H1 (cell line): ENCODE measurements around the gene GGN. TPM values are rescaled to one million over a fixed set of nuclear protein-coding genes. Genes with fewer than 3 reads are reported as not detected.
A peak's percentile ranks its signal among the peaks of the same experiment; 100 is the strongest.

Source experiments
- CTCF ChIA-PET: fragments of 300-600 bp; sonication (Branson Sonifier 250); formaldehyde crosslinking; loops from one replicate; lab custom pipeline; 2021; ENCODE audit not compliant: partially characterized antibody; lab: Charles Lee
- POLR2A ChIA-PET: fragments of 300-600 bp; sonication (Branson Sonifier 250); formaldehyde crosslinking; loops from one replicate; lab custom pipeline; 2021; ENCODE audit warnings: inconsistent platforms; ENCODE audit not compliant: partially characterized antibody; lab: Charles Lee
- DNase-seq, 2 experiments: peaks; one replicate each; pipeline versions ENCODE4 v3.0.0 to v3.0.0-alpha.2; 2010 to 2022; ENCODE audit warnings: low spot score in 2 of 2, low read depth in 1 of 2, mixed read lengths in 1 of 2
- FAIRE-seq: peaks from 2 replicates; lab custom pipeline; 2011; peaks lifted over from hg19 to GRCh38; lab: Jason Lieb, UNC
- H2AFZ ChIP-seq: 2 replicates; pipeline ENCODE4 v1.8.1; 2012; ENCODE audit warnings: low read length, inconsistent platforms
- H2AK5ac ChIP-seq: 2 replicates; pipeline ENCODE4 v1.6.1; 2013; ENCODE audit warnings: low read depth, low read length
- H2BK120ac ChIP-seq: replicated peaks from 2 replicates; pipeline ENCODE3; 2013; ENCODE audit warnings: low read depth, low read length, inconsistent platforms
- H2BK12ac ChIP-seq: 2 replicates; pipeline ENCODE4 v1.6.1; 2013; ENCODE audit warnings: low read depth, low read length
- H2BK15ac ChIP-seq: 2 replicates; pipeline ENCODE4 v1.6.1; 2013; ENCODE audit warnings: low read length
- H2BK20ac ChIP-seq: 2 replicates; pipeline ENCODE4 v1.6.1; 2013; ENCODE audit warnings: low read length
- H2BK5ac ChIP-seq: 2 replicates; pipeline ENCODE4 v1.6.1; 2013; ENCODE audit warnings: low read depth, low read length
- H3K14ac ChIP-seq: 2 replicates; pipeline ENCODE4 v1.6.1; 2013; ENCODE audit warnings: inconsistent platforms; ENCODE audit not compliant: insufficient read length
- H3K18ac ChIP-seq: 2 replicates; pipeline ENCODE4 v1.6.1; 2013; ENCODE audit warnings: low read length; ENCODE audit errors: extremely low read depth
- H3K23ac ChIP-seq: 2 replicates; pipeline ENCODE4 v1.6.1; 2013; ENCODE audit warnings: inconsistent platforms; ENCODE audit not compliant: insufficient read length
- H3K23me2 ChIP-seq: 2 replicates; pipeline ENCODE4 v1.6.1; 2013; ENCODE audit warnings: low read depth, low read length
- H3K27ac ChIP-seq: 2 replicates; pipeline ENCODE4 v1.6.1; 2011; ENCODE audit warnings: low read depth, low read length, inconsistent platforms
- H3K27me3 ChIP-seq, 4 experiments: replicated peaks in 1 of 4; 1 replicate in 1 of 4; 2 replicates in 3 of 4; pipeline versions ENCODE4 v1.6.1 to v1.8.1; 2011 to 2013; ENCODE audit warnings: low read length in 3 of 4, mild to moderate bottlenecking in 3 of 4, inconsistent platforms in 2 of 4, mixed read lengths in 2 of 4, moderate library complexity in 1 of 4; ENCODE audit not compliant: control insufficient read depth in 3 of 4, insufficient read depth in 3 of 4; ENCODE audit errors: extremely low read depth in 1 of 4
- H3K36me3 ChIP-seq, 4 experiments: 2 replicates each; pipeline versions ENCODE4 v1.6.1 to v1.8.1; 2011 to 2013; ENCODE audit warnings: mild to moderate bottlenecking in 4 of 4, low read length in 3 of 4, moderate library complexity in 2 of 4, control low read depth in 1 of 4, inconsistent platforms in 1 of 4; ENCODE audit not compliant: insufficient read depth in 4 of 4, control insufficient read depth in 2 of 4
- H3K4ac ChIP-seq: replicated peaks from 2 replicates; pipeline ENCODE3; 2013; ENCODE audit warnings: low read length, low read depth, mixed read lengths, inconsistent platforms; ENCODE audit not compliant: insufficient read length
- H3K4me1 ChIP-seq, 4 experiments: replicated peaks in 1 of 4; 1 replicate in 1 of 4; 2 replicates in 3 of 4; pipeline versions ENCODE4 v1.6.1 to v1.8.1; 2011 to 2013; ENCODE audit warnings: low read length in 3 of 4, inconsistent platforms in 2 of 4, mixed read lengths in 1 of 4; ENCODE audit not compliant: insufficient read depth in 4 of 4, control insufficient read depth in 3 of 4
- H3K4me2 ChIP-seq, 2 experiments: 2 replicates each; pipeline versions ENCODE4 v1.6.1 to v1.8.1; 2011 to 2013; ENCODE audit warnings: low read depth in 2 of 2, low read length in 2 of 2, control low read depth in 1 of 2, inconsistent platforms in 1 of 2, mild to moderate bottlenecking in 1 of 2; ENCODE audit not compliant: insufficient read depth in 1 of 2
- H3K4me3 ChIP-seq, 4 experiments: fragments of 200-600, 300-600 bp in 1 of 4; sonication (generic), shearing (Covaris generic), sonication (Bioruptor Twin) in 1 of 4; 2 replicates each; pipeline versions ENCODE4 v1.5.1 to v1.8.1; 2011 to 2016; ENCODE audit warnings: low read length in 4 of 4, low read depth in 3 of 4, control low read depth in 2 of 4, inconsistent platforms in 2 of 4, mild to moderate bottlenecking in 2 of 4, mixed read lengths in 1 of 4, moderate library complexity in 1 of 4; ENCODE audit not compliant: insufficient read depth in 2 of 4; ENCODE audit errors: extremely low read depth in 1 of 4
- H3K56ac ChIP-seq: replicated peaks from 2 replicates; pipeline ENCODE3; 2013; ENCODE audit warnings: low read depth, mild to moderate bottlenecking, mixed read lengths, low read length, inconsistent platforms; ENCODE audit not compliant: insufficient read length
- H3K79me1 ChIP-seq: 2 replicates; pipeline ENCODE4 v1.6.1; 2013; ENCODE audit warnings: low read depth, low read length, control low read depth
- H3K79me2 ChIP-seq, 2 experiments: 2 replicates each; pipeline versions ENCODE4 v1.6.1 to v1.8.1; 2012 to 2013; ENCODE audit warnings: low read length in 2 of 2, mild to moderate bottlenecking in 2 of 2, inconsistent platforms in 1 of 2; ENCODE audit not compliant: insufficient read depth in 2 of 2, control insufficient read depth in 1 of 2
- H3K9ac ChIP-seq, 4 experiments: replicated peaks in 1 of 4; 1 replicate in 1 of 4; 2 replicates in 3 of 4; pipeline versions ENCODE4 v1.6.1 to v1.8.1; 2011 to 2013; ENCODE audit warnings: low read depth in 3 of 4, low read length in 3 of 4, control low read depth in 2 of 4, mild to moderate bottlenecking in 2 of 4, moderate library complexity in 2 of 4, inconsistent platforms in 1 of 4; ENCODE audit errors: extremely low read depth in 1 of 4
- H3K9me3 ChIP-seq, 2 experiments: 2 replicates each; pipeline versions ENCODE4 v1.6.1 to v1.8.1; 2012 to 2013; ENCODE audit warnings: mild to moderate bottlenecking in 2 of 2, moderate library complexity in 2 of 2, control low read depth in 1 of 2, inconsistent platforms in 1 of 2, low read depth in 1 of 2, low read length in 1 of 2, mixed read lengths in 1 of 2; ENCODE audit not compliant: insufficient read depth in 2 of 2
- H4K20me1 ChIP-seq, 2 experiments: replicated peaks in 1 of 2; 2 replicates each; pipeline versions ENCODE3 to v1.8.1; 2011 to 2013; ENCODE audit warnings: inconsistent platforms in 2 of 2, low read length in 2 of 2, mild to moderate bottlenecking in 1 of 2; ENCODE audit not compliant: insufficient read depth in 2 of 2, control insufficient read depth in 1 of 2
- H4K5ac ChIP-seq: 2 replicates; pipeline ENCODE4 v1.6.1; 2013; ENCODE audit warnings: low read length, low read depth, mixed read lengths, inconsistent platforms; ENCODE audit not compliant: insufficient read length
- H4K8ac ChIP-seq: 2 replicates; pipeline ENCODE4 v1.8.0; 2013; ENCODE audit warnings: mild to moderate bottlenecking, moderate library complexity, low read length, inconsistent platforms; ENCODE audit not compliant: insufficient read depth; ENCODE audit errors: extremely low read depth
- H4K91ac ChIP-seq: replicated peaks from 2 replicates; pipeline ENCODE3; 2013; ENCODE audit warnings: low read length, mixed read lengths, inconsistent platforms; ENCODE audit not compliant: insufficient read length
- CHD1 ChIP-seq: IDR thresholded peaks from 2 replicates; pipeline ENCODE4 v1.6.1; 2012; ENCODE audit warnings: low read depth, low read length, improper control_type of control experiment
- SUZ12 ChIP-seq: fragments of 200-600 bp; sonication (generic); IDR thresholded peaks from 2 replicates; pipeline ENCODE4 v1.6.1; 2012; ENCODE audit warnings: mild to moderate bottlenecking, inconsistent platforms, low read length, moderate library complexity, mixed read lengths
- TEAD4 ChIP-seq: IDR thresholded peaks from 2 replicates; pipeline ENCODE4 v1.6.1; 2012; ENCODE audit warnings: low read depth, low read length, inconsistent platforms, mixed read lengths
- WGBS, 2 experiments: shearing (Covaris generic) in 1 of 2; methylation state at CpG; one replicate each; pipeline versions ENCODE4 v1.1.6 to v1.1.7; 2013 to 2015; ENCODE audit warnings: low lambda C conversion rate in 2 of 2, mixed read lengths in 2 of 2, inconsistent platforms in 1 of 2, low coverage in 1 of 2, missing lambda C conversion rate in 1 of 2; ENCODE audit not compliant: insufficient replicate concordance in 2 of 2, insufficient coverage in 1 of 2, insufficient read length in 1 of 2; ENCODE audit errors: extremely low coverage in 1 of 2, missing lambda C conversion rate in 1 of 2; 5-methylcytosine and 5-hydroxymethylcytosine counted together
- polyA plus RNA-seq, 7 experiments: library from polyadenylated mRNA; depleted of rRNA in 3 of 7; stranded (reverse) in 5 of 7; unstranded in 2 of 7; fragments of >200 nt in 5 of 7; fragments of 200-250 nt in 2 of 7; gene quantifications; 1 replicate in 5 of 7; 2 replicates in 1 of 7; 4 replicates in 1 of 7; pipeline versions ENCODE4 v1.2.1 to v1.2.3, GENCODE V29; 2011 to 2013; ENCODE audit warnings: missing spikeins in 2 of 7, mixed read lengths in 2 of 7
- total RNA-seq: library from RNA; stranded (reverse); fragmentation: NEBNext Ultra II Directional; extraction: Animal tissue kit (Norgen Biotek cat#: 25700); gene quantifications from 2 replicates; pipeline ENCODE4 v1.2.1, GENCODE V29; 2021

Gene GGN
- total and polyA plus RNA-seq, 2 of the 8 experiments (the other 6 are each of a cell fraction or from before 2014, with no cell fraction given): 0.47 to 1.2 TPM

DNA sequence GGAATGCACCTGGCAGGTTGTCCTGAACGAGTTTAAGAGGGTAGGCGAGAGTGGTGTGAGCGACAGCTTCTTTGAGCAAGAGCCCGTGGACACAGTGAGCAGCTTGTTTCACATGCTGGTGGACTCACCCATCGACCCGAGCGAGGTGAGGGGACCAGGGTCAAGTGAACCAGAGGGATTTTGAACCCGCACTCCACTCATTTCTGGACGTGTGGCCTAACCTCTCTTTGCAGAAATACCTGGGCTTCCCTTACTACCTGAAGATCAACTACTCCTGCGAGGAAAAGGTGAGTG is 50.5 kb downstream of the GGN start:
- peaks cover 12% of the 10 kb centered on the region for H3K23me2 ChIP-seq
- no peak overlapping the region for H3K14ac ChIP-seq
- H3K27ac ChIP-seq: no peak overlapping the region
- FAIRE-seq: no peak
- 65% methylated on average over 10 of the region's 10 CpGs; no CpG with 5 or more reads in 1 of the 2 experiments for WGBS, 2 experiments
- H3K56ac ChIP-seq: peak overlapping the region; percentile 34
- H3K79me1 ChIP-seq: no peaks in the 10 kb centered on the region
- peak overlapping the region; percentile 62 for H4K91ac ChIP-seq
- no peak overlapping the region; the same call in 1 of the 2 replicates for H2BK5ac ChIP-seq
- no peak overlapping the region for H2AK5ac ChIP-seq
- H3K4me3 ChIP-seq: peak overlapping the region; percentile 66 to 86 (median 75)
- no peaks in the 10 kb centered on the region for H3K79me2 ChIP-seq
- H3K36me3 ChIP-seq: no peaks in the 10 kb centered on the region
- H3K18ac ChIP-seq: peak overlapping the region; percentile 75; the same call in 1 of the 2 replicates
- peak overlapping the region; percentile 92 to 96 for H3K4me2 ChIP-seq
- H3K27me3 ChIP-seq: no peaks in the 10 kb centered on the region
- no peak overlapping the region for H4K8ac ChIP-seq
- no peak for TF ChIP-seq CHD1
- peak; percentile 50; the same call in 1 of the 2 replicates for TF ChIP-seq TEAD4
- TF ChIP-seq SUZ12: no peak
- H2BK12ac ChIP-seq: peak overlapping the region; percentile 62; the same call in 1 of the 2 replicates
- H4K20me1 ChIP-seq: no peaks in the 10 kb centered on the region
- no peak overlapping the region for H2BK120ac ChIP-seq
- peak overlapping the region; percentile 76; the same call in 1 of the 2 replicates for H2AFZ ChIP-seq
- no peaks in the 10 kb centered on the region for H3K9me3 ChIP-seq
- H3K4me1 ChIP-seq: peaks cover 0 to 5% (median 4%) of the 10 kb centered on the region in 4 experiments; a peak in 5 of 7 replicates
- H3K4ac ChIP-seq: no peak overlapping the region
- peak overlapping the region; percentile 100 for H2BK15ac ChIP-seq
- H2BK20ac ChIP-seq: no peak overlapping the region
- CTCF ChIA-PET: interaction anchor here (0.6 to 2.5 kb wide), 6 partner anchors 9 to 113 kb away, joined by 3 to 7 read pairs (median 3); no protein-coding TSS in a partner anchor
- H3K23ac ChIP-seq: no peak overlapping the region
- H3K9ac ChIP-seq: peak overlapping the region in 1 of 4 experiments; percentile 1; a peak in 1 of 7 replicates
- DNase-seq: no peak
- H4K5ac ChIP-seq: peak overlapping the region; percentile 47
- POLR2A ChIA-PET: interaction anchor here (1.2 to 2.0 kb wide), 2 partner anchors 14 to 18 kb away, joined by 3 to 6 read pairs; no protein-coding TSS in a partner anchor
